Vagina (tissue), 2 donors: ENCODE measurements around the gene TECRL. TPM values are rescaled to one million over a fixed set of nuclear protein-coding genes. Genes with fewer than 3 reads are reported as not detected.

ENCODE experiments used
- DNase-seq, 2 donors: peaks; one replicate each; pipeline ENCODE4 v3.0.0-alpha.2; 2017; ENCODE audit errors: extremely low spot score in 2 of 2
- H3K27ac ChIP-seq: fragments of 200-600 bp; sonication (generic); one replicate; pipeline ENCODE4 v1.5.1; 2019
- H3K27me3 ChIP-seq: fragments of 200-600 bp; sonication (generic); one replicate; pipeline ENCODE4 v1.5.1; 2019
- H3K36me3 ChIP-seq, 2 donors: fragments of 200-600 bp; sonication (generic); one replicate each; pipeline ENCODE4 v1.5.1; 2017 to 2019
- H3K4me1 ChIP-seq: fragments of 200-600 bp; sonication (generic); one replicate; pipeline ENCODE4 v1.5.1; 2019
- H3K4me3 ChIP-seq, 2 donors: fragments of 200-600 bp; sonication (generic); 1 replicate in 1 of 2; 2 replicates in 1 of 2; pipeline ENCODE4 v1.5.1; 2016 to 2019
- H3K9me3 ChIP-seq: fragments of 200-600 bp; sonication (generic); one replicate; pipeline ENCODE4 v1.5.1; 2019
- POLR2A ChIP-seq, 2 donors: fragments of 450-650 bp; IDR thresholded peaks; one replicate each; pipeline ENCODE4 v1.6.1; 2017; ENCODE audit warnings: antibody characterized with exemption in 2 of 2, mild to moderate bottlenecking in 2 of 2, moderate library complexity in 2 of 2
- POLR2AphosphoS5 ChIP-seq, 2 donors: sonication (generic); formaldehyde crosslinking; IDR thresholded peaks; one replicate each; pipeline ENCODE4 v1.9.0; 2017; ENCODE audit warnings: antibody characterized with exemption in 2 of 2, mild to moderate bottlenecking in 2 of 2, low read depth in 1 of 2; ENCODE audit not compliant: insufficient read depth in 1 of 2
- intact Hi-C: fragments of 100-400 bp; cut with DNase I; formaldehyde crosslinking; loops from one replicate; pipeline ENCODE4 v1.15.1; 2023
- small RNA-seq: library from RNA; depleted of rRNA; stranded (forward); fragments of <200 nt; gene quantifications from one replicate; pipeline ENCODE3, GENCODE V24; 2016
- total RNA-seq: library from RNA; depleted of rRNA; stranded (reverse); fragments of >200 nt; gene quantifications from one replicate; pipeline ENCODE4 v1.2.3, GENCODE V29; 2016
- TF ChIP-seq, protein P1 (sequence below), 3 experiments: fragments of 450-650 bp in 2 of 3; fragments of 200-600 bp in 1 of 3; sonication (generic) in 1 of 3; IDR thresholded peaks; one replicate each; pipeline ENCODE4 v1.5.1; 2017 to 2019; ENCODE audit warnings: antibody characterized with exemption in 3 of 3, mild to moderate bottlenecking in 2 of 3, moderate library complexity in 2 of 3

The TECRL gene
- total RNA-seq, 1 donor from 2014 or later, result not detected

DNA sequence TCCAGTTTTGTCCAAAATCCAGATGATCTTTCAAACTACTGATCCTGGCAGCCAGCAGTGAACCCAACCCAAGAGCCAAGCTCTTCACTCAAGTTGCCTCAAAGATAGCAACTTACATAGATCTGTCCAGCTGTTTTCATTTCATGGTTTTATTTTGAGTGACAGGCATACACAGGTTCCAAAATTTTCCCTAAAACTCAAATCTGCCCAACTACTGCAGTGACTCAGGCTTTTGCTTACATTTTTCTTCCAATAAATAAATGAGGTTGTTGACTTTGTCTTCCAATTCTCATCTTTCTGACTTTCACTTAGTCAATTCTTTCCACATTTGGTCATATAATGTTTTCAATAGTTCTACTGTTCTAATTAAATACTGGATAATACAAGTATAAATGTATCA, 158.8 kb downstream of the TECRL start:
- no peak overlapping the region for H3K27ac ChIP-seq
- no peaks in the 10 kb centered on the region for H3K4me1 ChIP-seq
- intact Hi-C loops, result no loop called here
- H3K4me3 ChIP-seq, result no peak overlapping the region
- no peaks in the 10 kb centered on the region for H3K9me3 ChIP-seq
- no peak for DNase-seq
- TF ChIP-seq POLR2AphosphoS5 (IDR thresholded peaks at IDR 0.05; ENCODE audit: insufficient read depth in 1 of 2, low read depth in 1 of 2) (no peak), POLR2A (IDR thresholded peaks at IDR 0.05) (no peak)
- TF ChIP-seq, protein P1, sequence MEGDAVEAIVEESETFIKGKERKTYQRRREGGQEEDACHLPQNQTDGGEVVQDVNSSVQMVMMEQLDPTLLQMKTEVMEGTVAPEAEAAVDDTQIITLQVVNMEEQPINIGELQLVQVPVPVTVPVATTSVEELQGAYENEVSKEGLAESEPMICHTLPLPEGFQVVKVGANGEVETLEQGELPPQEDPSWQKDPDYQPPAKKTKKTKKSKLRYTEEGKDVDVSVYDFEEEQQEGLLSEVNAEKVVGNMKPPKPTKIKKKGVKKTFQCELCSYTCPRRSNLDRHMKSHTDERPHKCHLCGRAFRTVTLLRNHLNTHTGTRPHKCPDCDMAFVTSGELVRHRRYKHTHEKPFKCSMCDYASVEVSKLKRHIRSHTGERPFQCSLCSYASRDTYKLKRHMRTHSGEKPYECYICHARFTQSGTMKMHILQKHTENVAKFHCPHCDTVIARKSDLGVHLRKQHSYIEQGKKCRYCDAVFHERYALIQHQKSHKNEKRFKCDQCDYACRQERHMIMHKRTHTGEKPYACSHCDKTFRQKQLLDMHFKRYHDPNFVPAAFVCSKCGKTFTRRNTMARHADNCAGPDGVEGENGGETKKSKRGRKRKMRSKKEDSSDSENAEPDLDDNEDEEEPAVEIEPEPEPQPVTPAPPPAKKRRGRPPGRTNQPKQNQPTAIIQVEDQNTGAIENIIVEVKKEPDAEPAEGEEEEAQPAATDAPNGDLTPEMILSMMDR (IDR thresholded peaks at IDR 0.05), result no peak
- no peaks in the 10 kb centered on the region for H3K27me3 ChIP-seq
- H3K36me3 ChIP-seq, result no peaks in the 10 kb centered on the region

- no peak for DNase-seq
- no peak overlapping the region for H3K4me3 ChIP-seq
- H3K27me3 ChIP-seq, result no peaks in the 10 kb centered on the region
- H3K9me3 ChIP-seq, result no peaks in the 10 kb centered on the region
- H3K4me1 ChIP-seq, result no peaks in the 10 kb centered on the region
- intact Hi-C loops, result no loop called here
- no peaks in the 10 kb centered on the region for H3K36me3 ChIP-seq
- TF ChIP-seq POLR2AphosphoS5 (IDR thresholded peaks at IDR 0.05; ENCODE audit: insufficient read depth in 1 of 2, low read depth in 1 of 2), result no peak
- TF ChIP-seq, protein P1 (IDR thresholded peaks at IDR 0.05), result no peak
- TF ChIP-seq POLR2A (IDR thresholded peaks at IDR 0.05), result no peak
- H3K27ac ChIP-seq, result no peak overlapping the region
Measured at GRCh38 chr4:64250061-64250460, 159.2 kb downstream of the TECRL start.

DNA sequence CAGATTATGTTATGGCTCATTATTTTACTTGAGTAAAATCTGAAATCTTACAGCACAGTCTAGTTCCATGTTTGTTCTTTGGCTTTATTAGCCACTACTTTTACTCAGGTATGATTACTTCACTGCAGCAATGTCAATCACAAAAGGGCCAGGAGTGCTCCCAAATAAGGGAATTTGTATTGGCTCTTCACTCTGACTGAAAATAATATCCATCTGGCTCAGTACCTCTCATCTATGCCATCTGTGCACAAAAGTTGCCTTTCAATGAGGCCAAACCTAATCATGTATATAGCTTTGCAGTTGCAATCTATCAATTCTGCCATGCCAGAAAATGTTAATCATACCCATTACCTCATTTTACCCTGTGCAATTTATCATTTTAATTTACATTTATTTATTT, 161.1 kb downstream of the TECRL start:
- DNase-seq, result no peak
- Histone ChIP-seq H3K9me3 (no peaks in the 10 kb centered on the region), H3K27me3 (no peaks in the 10 kb centered on the region), H3K4me3 (no peak overlapping the region), H3K27ac (no peak overlapping the region), H3K36me3 (no peaks in the 10 kb centered on the region), H3K4me1 (no peaks in the 10 kb centered on the region)
- intact Hi-C loops, result no loop called here
- TF ChIP-seq POLR2AphosphoS5 (IDR thresholded peaks at IDR 0.05; ENCODE audit: insufficient read depth in 1 of 2, low read depth in 1 of 2) (no peak), POLR2A (IDR thresholded peaks at IDR 0.05) (no peak)
- TF ChIP-seq, protein P1 (IDR thresholded peaks at IDR 0.05), result no peak

GRCh38 chr4:64230709-64231310, 178.4 kb downstream of the TECRL start:
- no peak overlapping the region for H3K27ac ChIP-seq
- peaks cover 17% of the 10 kb centered on the region for H3K9me3 ChIP-seq
- no peaks in the 10 kb centered on the region for H3K4me1 ChIP-seq
- no peak for DNase-seq
- intact Hi-C loops, result no loop called here
- no peak for TF ChIP-seq POLR2AphosphoS5 (IDR thresholded peaks at IDR 0.05; ENCODE audit: insufficient read depth in 1 of 2, low read depth in 1 of 2)
- TF ChIP-seq, protein P1 (IDR thresholded peaks at IDR 0.05), result no peak
- TF ChIP-seq POLR2A (IDR thresholded peaks at IDR 0.05), result no peak
- H3K4me3 ChIP-seq, result no peak overlapping the region
- H3K27me3 ChIP-seq, result no peaks in the 10 kb centered on the region
- no peaks in the 10 kb centered on the region for H3K36me3 ChIP-seq

Small RNA genes within 50 kb of the gene (small RNA-seq; reads per million reads assigned to genes)
- gene RNU6-191P, result not detected
